K562 (cell line): ENCODE results near the gene KRTCAP2. TPM values are rescaled to one million over a fixed set of nuclear protein-coding genes. Genes with fewer than 3 reads are reported as not detected.

ENCODE experiments used
- ATAC-seq: fragments of 200-7000 bp; cut with Tn5 transposase; 3 replicates; pipeline ENCODE4 v1.9.1; 2020; ENCODE audit warnings: moderate library complexity
- BruUV-seq: library from RNA; stranded (reverse); fragments of 400-500 nt; replicated peaks from 2 replicates; lab custom pipeline; 2021; lab: Mats Ljungman, UMichigan
- CTCF ChIA-PET: fragments of 300-600 bp; formaldehyde crosslinking; extraction: SDS; loops from one replicate; lab custom pipeline; 2021; ENCODE audit warnings: low intra/inter-chr PET ratio; lab: Yijun Ruan, JAX
- POLR2A ChIA-PET: fragments of 300-600, 350-650 bp; sonication (Branson Sonifier 250); formaldehyde crosslinking; extraction: SDS; loops from one replicate; lab custom pipeline; 2021; ENCODE audit warnings: antibody characterized with exemption, inconsistent platforms; lab: Yijun Ruan, JAX
- DNase-seq, 4 experiments: peaks; one replicate each; pipeline versions ENCODE4 v3.0.0 to v3.0.0-alpha.2; 2011 to 2018; ENCODE audit warnings: low spot score in 3 of 4, mixed read lengths in 3 of 4; ENCODE audit errors: extremely low read depth in 1 of 4
- FAIRE-seq: peaks from 2 replicates; lab custom pipeline; 2011; peaks lifted over from hg19 to GRCh38; lab: Jason Lieb, UNC
- H2AFZ ChIP-seq: 2 replicates; pipeline ENCODE4 v1.6.0; 2011; ENCODE audit warnings: low read depth, low read length, control low read depth, inconsistent platforms
- H3K27ac ChIP-seq: fragments of 200-600 bp; 3 replicates; pipeline ENCODE4 v1.8.0; 2011; ENCODE audit warnings: low read depth, mild to moderate bottlenecking, control low read depth, inconsistent platforms, low read length, moderate library complexity, mixed read lengths; ENCODE audit errors: extremely low read depth
- H3K27me3 ChIP-seq, 2 experiments: fragments of 300-600 bp in 1 of 2; 2 replicates in 1 of 2; 3 replicates in 1 of 2; pipeline versions ENCODE4 v1.6.0 to v1.8.0; 2011; ENCODE audit warnings: inconsistent platforms in 2 of 2, low read length in 2 of 2, mild to moderate bottlenecking in 1 of 2, mixed read lengths in 1 of 2, moderate library complexity in 1 of 2; ENCODE audit not compliant: control insufficient read depth in 2 of 2, insufficient read depth in 2 of 2
- H3K36me3 ChIP-seq: fragments of 300-600 bp; 3 replicates; pipeline ENCODE4 v1.8.0; 2011; ENCODE audit warnings: mild to moderate bottlenecking, low read length, inconsistent platforms; ENCODE audit not compliant: control insufficient read depth, insufficient read depth
- H3K4me1 ChIP-seq, 2 experiments: fragments of 200-600 bp in 1 of 2; replicated peaks in 1 of 2; 2 replicates in 1 of 2; 3 replicates in 1 of 2; pipeline versions ENCODE4 v1.5.1 to v1.8.0; 2011; ENCODE audit warnings: inconsistent platforms in 2 of 2, low read length in 2 of 2, mild to moderate bottlenecking in 1 of 2, mixed read lengths in 1 of 2, moderate library complexity in 1 of 2; ENCODE audit not compliant: control insufficient read depth in 2 of 2, insufficient read depth in 2 of 2
- H3K4me2 ChIP-seq: 2 replicates; pipeline ENCODE4 v1.6.1; 2011; ENCODE audit warnings: low read length, control low read depth, inconsistent platforms, mixed read lengths; ENCODE audit not compliant: insufficient read depth
- H3K4me3 ChIP-seq: fragments of 200-600 bp; sonication (generic), shearing (Covaris generic); 2 replicates; pipeline ENCODE4 v1.5.1; 2016; ENCODE audit warnings: control low read depth, inconsistent platforms
- H3K79me2 ChIP-seq: fragments of 200-600 bp; 3 replicates; pipeline ENCODE4 v1.8.0; 2011; ENCODE audit warnings: low read length, inconsistent platforms; ENCODE audit not compliant: control insufficient read depth, insufficient read depth
- H3K9ac ChIP-seq, 2 experiments: 2 replicates each; pipeline versions ENCODE4 v1.6.0 to v1.6.1; 2011; ENCODE audit warnings: low read depth in 2 of 2, low read length in 2 of 2, control low read depth in 1 of 2, inconsistent platforms in 1 of 2, mild to moderate bottlenecking in 1 of 2, mixed read lengths in 1 of 2; ENCODE audit not compliant: insufficient read depth in 1 of 2
- H3K9me1 ChIP-seq: one replicate; pipeline ENCODE4 v1.6.0; 2011; ENCODE audit warnings: inconsistent platforms, mild to moderate bottlenecking, low read length, moderate library complexity; ENCODE audit not compliant: control insufficient read depth, insufficient read depth
- H3K9me3 ChIP-seq: replicated peaks from 2 replicates; pipeline ENCODE4 v1.5.1; 2011; ENCODE audit warnings: low read depth, low read length, inconsistent platforms; ENCODE audit not compliant: control insufficient read depth, insufficient read depth
- H4K20me1 ChIP-seq: replicated peaks from 2 replicates; pipeline ENCODE4 v1.6.1; 2011; ENCODE audit warnings: low read length, inconsistent platforms, mixed read lengths; ENCODE audit not compliant: control insufficient read depth, insufficient read depth
- BRD9 ChIP-seq: fragments of 450-650 bp; IDR thresholded peaks from 2 replicates; pipeline ENCODE4 v1.6.1; 2018; ENCODE audit warnings: low read depth; ENCODE audit not compliant: partially characterized antibody
- E2F1 ChIP-seq: sonication (generic); formaldehyde crosslinking; IDR thresholded peaks from 2 replicates; pipeline ENCODE4 v1.8.1; 2023; ENCODE audit warnings: mild to moderate bottlenecking, missing genetic modification reagents, moderate library complexity
- NCOR1 ChIP-seq: fragments of 450-650 bp; IDR thresholded peaks from 2 replicates; pipeline ENCODE4 v1.6.1; 2016; ENCODE audit warnings: mild to moderate bottlenecking, moderate library complexity
- NFIC ChIP-seq: fragments of 450-650 bp; IDR thresholded peaks from 2 replicates; pipeline ENCODE4 v1.6.1; 2017; ENCODE audit warnings: mild to moderate bottlenecking, inconsistent platforms
- NFRKB ChIP-seq: fragments of 450-650 bp; IDR thresholded peaks from 2 replicates; pipeline ENCODE4 v1.6.1; 2016; ENCODE audit warnings: low read depth
- NUFIP1 ChIP-seq: fragments of 450-650 bp; IDR thresholded peaks from 2 replicates; pipeline ENCODE4 v1.6.1; 2018; ENCODE audit not compliant: partially characterized antibody
- OTX1 ChIP-seq: fragments of 450-650 bp; formaldehyde crosslinking; IDR thresholded peaks from 2 replicates; pipeline ENCODE4 v1.4.0; 2022; ENCODE audit warnings: mild to moderate bottlenecking
- RBM14 ChIP-seq: fragments of 200-400 bp; formaldehyde crosslinking; IDR thresholded peaks from 2 replicates; pipeline ENCODE4 v1.6.1; 2018; ENCODE audit warnings: low read depth, mild to moderate bottlenecking, low read length, moderate library complexity, borderline replicate concordance; ENCODE audit not compliant: insufficient read depth
- RUNX1 ChIP-seq: sonication (generic); IDR thresholded peaks from 2 replicates; pipeline ENCODE4 v1.6.1; 2016; ENCODE audit warnings: antibody characterized with exemption, low read depth
- SNRNP70 ChIP-seq: fragments of 200-400 bp; formaldehyde crosslinking; optimal IDR thresholded peaks from 2 replicates; pipeline ENCODE3; 2017; ENCODE audit warnings: low read depth, low read length
- ZNF592 ChIP-seq: fragments of 450-650 bp; IDR thresholded peaks from 2 replicates; pipeline ENCODE4 v1.6.1; 2017; ENCODE audit warnings: antibody characterized with exemption, mild to moderate bottlenecking
- WGBS: fragments of 100-300 bp; shearing (Covaris generic); methylation state at CpG from one replicate; pipeline ENCODE4 v1.1.6; 2016; ENCODE audit warnings: low coverage, mixed read lengths; ENCODE audit not compliant: insufficient coverage; ENCODE audit errors: missing lambda C conversion rate; 5-methylcytosine and 5-hydroxymethylcytosine counted together
- in situ Hi-C: fragments of 300-500 bp; cut with MboI; formaldehyde crosslinking; loops from 4 replicates; pipeline ENCODE4 v1.15.0; 2018; ENCODE audit warnings: inconsistent platforms, mixed read lengths
- intact Hi-C: fragments of 100-400 bp; cut with micrococcal nuclease; formaldehyde crosslinking; loops from 2 replicates; pipeline ENCODE4 v1.14.2; 2022
- polyA plus RNA-seq, 8 experiments: library from polyadenylated mRNA; depleted of rRNA in 4 of 8; stranded (reverse) in 5 of 8; unstranded in 3 of 8; fragments of >200 nt; fragmentation: Nextera tagmentation in 2 of 8; fragmentation: Illumina TruSeq in 1 of 8; extraction: Ambion mirVana in 2 of 8; extraction: Trizol in 1 of 8; gene quantifications; 2 replicates each; pipeline versions ENCODE4 v1.2.1 to v1.2.3, GENCODE V29; 2011 to 2014; ENCODE audit warnings: inconsistent platforms in 1 of 8, missing spikeins in 1 of 8
- total RNA-seq, 7 experiments: library from RNA; depleted of rRNA in 6 of 7; stranded (reverse); fragments of >200 nt in 6 of 7; fragmentation: Illumina TruSeq in 2 of 7; extraction: Trizol in 2 of 7; gene quantifications; 2 replicates each; pipeline versions ENCODE4 v1.2.1 to v1.2.3, GENCODE V29; 2011 to 2021; ENCODE audit warnings: low replicate concordance in 1 of 7

Gene KRTCAP2
- total and polyA plus RNA-seq, 9 of the 15 experiments (the other 6 are each of a cell fraction or from before 2014, with no cell fraction given): 126 to 436 (median 244) TPM

GRCh38 chr1:155198547-155198906 lies 25.4 kb upstream of the KRTCAP2 start:
- BruUV-seq: no TSS peak
- H3K27me3 ChIP-seq: no peaks in the 10 kb centered on the region
- no peaks in the 10 kb centered on the region for H4K20me1 ChIP-seq
- intact Hi-C loops: no loop called here
- H2AFZ ChIP-seq: no peak overlapping the region
- peaks cover 13 to 39% of the 10 kb centered on the region in 2 experiments; a peak in 4 of 5 replicates for H3K4me1 ChIP-seq
- DNase-seq (no peak), FAIRE-seq (no peak), ATAC-seq (no peak)
- H3K27ac ChIP-seq: no peak overlapping the region
- in situ Hi-C loops: no loop called here
- H3K4me2 ChIP-seq: no peak overlapping the region
- WGBS: 96% methylated on average over 3 of the region's 3 CpGs
- CTCF ChIA-PET: no interaction called here
- H3K9me3 ChIP-seq: no peaks in the 10 kb centered on the region
- peaks cover 37% of the 10 kb centered on the region; the same call in 2 of the 3 replicates for H3K36me3 ChIP-seq
- no peak overlapping the region for H3K9ac ChIP-seq
- H3K79me2 ChIP-seq: peaks cover 20% of the 10 kb centered on the region
- no peaks in the 10 kb centered on the region for H3K9me1 ChIP-seq
- no peak overlapping the region for H3K4me3 ChIP-seq
- POLR2A ChIA-PET: interaction anchor here (0.6 kb wide), 1 partner anchor 590 kb away, joined by 3 read pairs; no protein-coding TSS in a partner anchor
- TF ChIP-seq NFIC (peak; percentile 58), NFRKB (no peak)
- TF ChIP-seq, all 486 proteins: peak for 1

GRCh38 chr1:155197901-155198546 lies 24.9 kb upstream of the KRTCAP2 start:
- Histone ChIP-seq H3K9me1 (no peaks in the 10 kb centered on the region), H3K4me1 (peaks cover 13 to 44% of the 10 kb centered on the region in 2 experiments; a peak in 4 of 5 replicates), H3K27me3 (no peaks in the 10 kb centered on the region), H3K27ac (no peak overlapping the region), H3K9ac (no peak overlapping the region), H3K36me3 (peaks cover 37% of the 10 kb centered on the region; the same call in 2 of the 3 replicates), H3K4me2 (no peak overlapping the region), H3K4me3 (no peak overlapping the region), H3K79me2 (peaks cover 20% of the 10 kb centered on the region), H4K20me1 (no peaks in the 10 kb centered on the region), H3K9me3 (no peaks in the 10 kb centered on the region), H2AFZ (no peak overlapping the region)
- DNase-seq: no peak
- no peak for ATAC-seq
- intact Hi-C loops (no loop called here), in situ Hi-C loops (no loop called here)
- CTCF ChIA-PET: no interaction called here
- no TSS peak for BruUV-seq
- 90% methylated on average over 15 of the region's 15 CpGs for WGBS
- no peak for FAIRE-seq
- POLR2A ChIA-PET: interaction anchor here (0.6 kb wide), 1 partner anchor 589 kb away, joined by 3 read pairs; no protein-coding TSS in a partner anchor
- TF ChIP-seq NUFIP1 (no peak), OTX1 (CRISPR knock-in tag) (no peak), RUNX1 (no peak), NCOR1 (no peak), RBM14 (no peak), SNRNP70 (no peak), BRD9 (no peak), ZNF592 (no peak), E2F1 (CRISPR knock-in tag) (no peak)
